Measurements from ENCODE around the gene CTNNA2.
A peak's percentile ranks its signal among the peaks of the same experiment; 100 is the strongest.

Gene CTNNA2

DNA sequence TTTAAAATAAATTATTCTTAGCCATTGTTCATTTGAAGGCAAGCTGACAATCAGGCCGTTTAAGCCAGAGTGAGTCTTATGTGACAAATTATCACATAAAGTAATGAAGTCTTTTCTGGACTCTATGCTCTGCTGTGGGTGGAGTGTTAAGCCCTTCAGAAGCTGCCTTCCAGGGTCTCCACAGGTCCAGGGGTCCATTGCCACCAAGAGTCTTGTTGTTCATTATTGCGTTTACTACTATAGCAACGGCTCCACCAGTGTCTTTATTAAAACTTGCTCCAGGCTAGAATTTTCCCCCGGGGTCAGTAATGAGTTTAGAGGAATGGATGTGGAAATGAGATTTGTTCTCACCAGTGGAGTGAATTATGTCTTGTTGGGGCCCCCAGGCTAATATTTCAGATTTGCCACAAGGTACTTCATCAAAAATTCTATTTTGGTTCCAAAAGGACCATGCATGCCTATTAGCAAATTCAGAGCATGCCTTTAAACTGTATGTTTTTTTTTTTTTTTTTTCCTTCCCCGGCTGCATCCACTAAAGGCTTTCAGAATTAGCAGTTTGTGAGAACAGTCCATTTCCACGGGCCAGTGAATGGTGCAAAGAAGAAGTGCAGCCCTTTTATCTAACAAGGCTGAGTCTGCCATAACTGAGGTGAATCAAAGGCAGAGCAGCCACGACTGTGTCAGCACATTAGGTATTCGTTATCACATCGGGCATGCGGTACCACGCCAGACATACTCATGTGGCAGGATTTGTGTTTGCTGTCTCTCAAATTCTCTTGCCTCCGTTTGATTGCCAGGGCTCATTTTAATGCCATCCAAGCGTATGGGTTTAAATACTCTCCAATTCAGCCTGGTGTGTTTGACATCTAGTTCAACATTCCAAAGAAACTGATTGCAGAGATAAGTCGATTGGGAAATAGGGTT, 817.9 kb downstream of the CTNNA2 start:
- DNase-seq (ENCODE audit: low spot score), result no peak

DNA sequence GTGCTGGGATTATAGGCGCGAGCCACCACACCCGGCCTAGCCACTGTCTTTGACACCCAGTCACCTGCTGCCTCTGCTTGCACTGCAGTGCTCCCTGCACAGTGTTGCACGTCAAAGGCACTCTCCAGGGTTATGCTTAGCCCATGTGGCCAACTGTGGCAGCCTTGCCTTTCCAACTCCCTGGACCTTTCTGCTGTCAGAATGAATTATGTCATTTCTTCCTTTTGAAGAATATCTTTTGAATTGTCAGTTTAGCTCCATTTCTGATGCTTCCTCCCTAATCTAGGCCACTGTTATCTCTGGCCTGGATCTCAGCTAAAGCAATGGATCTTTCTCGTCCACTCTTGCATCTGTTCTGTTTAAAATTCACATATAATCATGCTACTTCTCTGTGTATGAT, 821.0 kb downstream of the CTNNA2 start:
- DNase-seq (ENCODE audit: low spot score), result no peak

DNA sequence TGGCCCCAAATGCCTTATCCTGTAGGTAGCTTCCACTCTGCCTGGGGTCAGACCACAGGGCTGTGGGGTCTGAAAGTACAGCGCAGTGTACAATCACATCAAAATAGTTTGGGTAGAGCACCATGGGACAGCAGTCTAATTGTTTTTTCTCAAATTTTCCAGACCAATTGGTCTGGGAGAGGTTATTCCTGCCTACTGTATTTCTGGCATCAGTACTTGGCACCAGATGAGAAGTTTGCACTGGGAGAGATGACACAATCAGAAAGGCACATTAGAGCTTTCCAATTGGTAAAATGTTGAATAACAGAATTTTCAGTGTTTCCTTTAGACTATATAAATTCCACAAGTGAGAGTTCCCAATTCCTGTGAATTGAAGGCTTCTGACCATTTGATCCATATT, 822.6 kb downstream of the CTNNA2 start:
- no peak for DNase-seq (ENCODE audit: low spot score)

DNA sequence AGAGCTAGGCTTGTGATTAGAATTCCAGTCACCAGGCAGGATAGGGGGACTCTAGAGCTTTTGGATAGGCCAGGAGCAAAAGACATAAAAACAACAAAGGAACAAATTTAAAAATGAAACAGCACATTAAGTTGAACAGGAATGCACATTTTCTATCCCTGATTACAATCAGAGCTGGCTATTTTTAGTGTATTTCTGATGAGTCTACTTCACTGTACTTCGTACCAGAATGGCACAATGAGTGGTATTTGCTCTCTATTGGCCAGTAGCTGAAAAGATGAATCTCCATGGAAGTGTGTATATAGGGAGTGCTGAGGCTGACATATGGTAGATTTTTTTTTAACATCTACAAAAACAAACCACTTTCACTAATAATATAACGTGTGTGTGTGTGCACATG, 825.9 kb downstream of the CTNNA2 start:
- DNase-seq (ENCODE audit: low spot score), result no peak

DNA sequence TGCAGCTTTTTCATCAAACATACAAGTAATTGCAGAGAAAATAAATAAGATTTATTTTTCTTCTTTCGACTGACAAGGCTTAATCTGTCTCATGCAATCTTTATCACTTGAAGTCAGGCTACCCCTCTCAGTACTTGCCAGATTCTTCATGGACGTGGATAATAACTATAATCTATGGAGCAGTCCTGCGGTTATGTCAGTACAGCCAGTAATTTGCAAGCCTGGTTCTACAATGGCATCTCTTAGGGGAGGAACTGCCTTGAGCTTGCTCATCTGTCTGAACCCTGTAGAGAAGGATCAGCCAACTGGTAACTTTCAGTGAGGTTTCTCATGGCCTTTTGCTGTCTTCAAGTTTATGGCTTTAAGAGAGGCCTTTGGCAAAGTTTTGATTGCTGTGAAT, 827.2 kb downstream of the CTNNA2 start:
- no peak for DNase-seq (ENCODE audit: low spot score)

DNA sequence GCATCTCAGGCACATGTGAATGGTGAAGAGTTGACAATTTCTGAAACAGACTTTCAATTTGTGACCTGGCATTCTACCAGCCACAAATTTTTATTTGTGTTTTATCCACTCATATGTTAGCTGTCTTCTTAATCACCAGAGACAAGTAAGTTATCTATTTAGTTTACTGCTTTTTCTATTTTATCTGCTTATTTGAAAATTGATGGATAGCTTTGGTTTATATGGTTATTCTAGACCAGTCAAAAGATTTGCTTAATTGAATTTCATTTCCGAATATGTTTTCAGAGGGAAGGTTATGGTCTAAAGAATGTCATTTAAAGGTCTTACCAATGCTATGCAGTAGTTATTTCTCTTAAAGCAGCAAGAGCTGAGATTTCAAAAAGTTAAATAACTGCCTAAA, 835.2 kb downstream of the CTNNA2 start:
- no peak for DNase-seq (ENCODE audit: low spot score)

DNA sequence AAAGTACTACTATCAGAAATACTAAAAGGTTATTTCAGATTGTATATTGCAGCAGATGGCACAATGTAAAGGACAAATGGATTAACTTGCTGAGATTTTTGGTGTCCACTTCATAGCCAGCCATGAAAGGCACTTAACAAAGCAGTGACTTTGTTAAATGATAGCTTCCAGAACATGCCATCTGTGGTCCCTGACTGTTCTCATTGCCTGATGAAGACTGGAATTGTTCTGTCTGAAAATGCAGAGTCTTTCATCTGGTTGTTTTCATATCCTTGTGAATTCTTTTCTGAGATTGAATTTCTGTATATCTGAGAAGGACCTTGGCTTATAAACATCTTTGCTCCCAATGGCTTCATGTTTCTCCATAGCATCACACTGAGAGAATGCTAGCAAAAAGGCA, 836.1 kb downstream of the CTNNA2 start:
- DNase-seq (ENCODE audit: low spot score), result no peak

DNA sequence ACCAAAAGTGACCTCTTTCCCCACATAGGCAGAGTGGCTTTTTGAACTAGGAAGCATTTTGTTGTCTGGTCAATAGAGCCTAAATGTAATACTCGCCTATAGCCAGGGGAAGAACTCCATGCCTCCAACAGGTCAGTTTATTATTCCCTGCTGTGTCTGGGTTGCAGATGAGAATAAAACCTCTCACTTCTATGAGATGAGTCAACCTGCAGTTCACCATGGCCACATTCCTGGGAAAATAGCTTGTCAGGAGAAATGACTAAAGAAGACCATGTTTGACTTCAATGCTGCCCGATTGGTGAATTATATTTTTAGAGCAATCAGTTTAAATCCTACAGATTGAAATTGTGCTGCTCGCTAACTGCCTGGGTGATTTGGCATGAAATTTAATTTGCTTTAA, 838.4 kb downstream of the CTNNA2 start:
- DNase-seq (ENCODE audit: low spot score), result no peak

DNA sequence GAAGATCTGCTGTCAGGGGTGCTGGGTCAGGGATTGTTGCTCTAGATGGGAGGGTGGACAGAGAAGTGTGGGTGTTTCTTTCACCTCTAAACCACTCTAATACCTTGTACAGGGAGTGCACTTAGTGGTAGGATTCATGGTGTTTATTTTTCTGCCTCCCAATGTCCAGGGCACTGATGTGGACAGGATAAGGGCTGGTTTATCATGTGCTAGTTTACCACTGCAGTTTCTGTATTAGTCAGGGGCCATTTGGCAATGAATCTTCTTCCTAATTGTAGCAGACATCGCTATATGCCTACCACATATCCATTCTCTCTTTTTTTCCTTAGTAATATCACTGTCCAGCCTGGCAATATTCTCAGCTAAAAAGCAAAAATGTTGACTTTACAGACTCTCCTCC, 842.0 kb downstream of the CTNNA2 start:
- DNase-seq (ENCODE audit: low spot score), result no peak

DNA sequence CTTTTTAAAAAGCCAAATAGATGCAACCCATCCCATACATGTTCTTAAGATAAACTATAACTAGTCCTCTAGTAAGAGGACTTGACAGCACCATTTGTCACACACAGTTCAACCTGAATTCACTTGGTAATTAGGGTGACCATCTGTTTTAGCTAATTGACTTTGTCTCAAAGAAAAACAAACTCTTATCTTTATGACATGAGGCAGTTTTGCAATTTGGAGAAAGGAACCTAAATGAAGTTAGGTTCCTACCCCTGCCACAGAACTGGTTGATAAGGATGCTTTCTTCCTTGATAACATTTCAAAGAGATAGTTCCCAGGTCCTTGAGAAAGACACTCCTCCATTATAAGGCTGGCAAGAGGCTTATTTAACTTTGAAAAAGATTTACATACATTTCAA, 849.1 kb downstream of the CTNNA2 start:
- no peak for DNase-seq (ENCODE audit: low spot score)

DNA sequence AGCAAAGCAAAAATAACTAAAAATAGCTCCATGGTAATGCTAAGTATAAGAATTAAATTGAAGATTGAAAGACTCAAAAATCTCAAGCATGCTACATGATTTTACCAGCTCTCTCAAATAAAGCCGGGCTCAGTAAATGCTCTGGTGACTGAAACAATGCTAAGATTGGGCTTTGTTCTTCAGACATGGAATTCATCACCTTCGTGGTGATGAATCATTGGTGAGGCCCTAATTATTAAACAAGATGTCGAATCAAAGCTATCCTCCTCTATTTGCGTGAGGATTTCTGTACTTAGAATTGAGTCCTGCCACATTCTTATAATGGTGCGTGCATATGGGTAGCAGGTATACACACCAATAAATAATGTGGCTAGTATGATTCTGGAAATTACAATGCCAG, 850.5 kb downstream of the CTNNA2 start:
- no peak for DNase-seq (ENCODE audit: low spot score)

DNA sequence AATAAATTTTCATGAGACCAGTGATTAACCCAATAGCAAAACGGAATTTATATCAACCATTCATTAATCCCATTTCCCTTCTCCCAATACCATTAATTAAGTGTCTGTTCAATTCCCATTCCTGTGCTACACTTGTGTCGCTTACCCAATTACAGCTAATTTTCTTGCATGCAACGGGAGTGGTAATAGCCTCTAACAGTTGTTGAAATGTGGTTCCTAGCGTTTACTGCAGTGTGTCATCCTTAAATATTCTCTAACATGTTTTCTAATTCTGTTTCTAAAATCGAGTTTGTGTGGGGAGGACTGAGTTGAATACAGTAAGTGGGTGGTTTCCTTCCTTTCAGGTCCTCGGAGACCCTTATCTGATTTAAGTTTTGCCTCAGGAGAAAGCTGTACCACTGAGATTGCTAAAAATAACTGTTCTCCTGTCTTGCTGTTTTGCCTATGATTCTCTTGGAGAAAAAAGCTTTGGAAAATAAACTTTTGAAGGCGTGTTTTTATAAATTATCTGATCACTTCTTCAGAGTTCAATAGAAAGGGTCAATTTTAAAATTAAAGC, 851.0 kb downstream of the CTNNA2 start:
- no peak for DNase-seq (ENCODE audit: low spot score)

DNA sequence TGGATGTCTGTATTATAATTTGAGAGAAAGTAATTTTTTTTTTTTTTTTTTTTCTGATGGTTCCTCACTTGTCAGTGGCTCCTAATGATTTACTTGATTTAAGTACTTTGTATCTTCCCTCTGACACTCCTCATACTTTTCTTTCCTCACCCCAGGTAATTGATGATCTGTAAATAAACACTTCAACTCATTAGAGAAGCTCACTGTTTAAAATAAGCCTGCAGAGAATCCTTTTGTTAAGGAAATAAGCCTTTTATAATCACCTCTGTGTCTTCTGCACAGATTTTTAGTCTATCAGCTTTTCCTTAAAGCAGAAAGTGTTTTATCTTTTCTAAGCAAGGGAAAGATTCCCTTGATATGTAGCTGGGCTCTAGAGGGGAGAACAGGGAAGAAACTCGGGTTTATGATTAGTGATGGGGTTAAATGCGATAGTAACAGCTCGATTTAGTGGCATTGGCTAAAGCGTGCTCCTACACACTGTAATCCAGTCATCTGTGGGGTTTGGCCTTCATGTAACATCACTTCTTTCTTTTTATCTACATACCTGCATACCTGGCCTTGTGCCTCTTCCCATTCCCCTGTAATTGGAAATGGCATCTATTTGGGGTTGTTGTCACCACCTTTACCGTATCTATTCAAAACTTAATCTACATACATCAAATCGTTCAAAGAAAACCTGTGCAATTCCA, 851.8 kb downstream of the CTNNA2 start:
- peak; percentile 13 for DNase-seq (ENCODE audit: low spot score)

DNA sequence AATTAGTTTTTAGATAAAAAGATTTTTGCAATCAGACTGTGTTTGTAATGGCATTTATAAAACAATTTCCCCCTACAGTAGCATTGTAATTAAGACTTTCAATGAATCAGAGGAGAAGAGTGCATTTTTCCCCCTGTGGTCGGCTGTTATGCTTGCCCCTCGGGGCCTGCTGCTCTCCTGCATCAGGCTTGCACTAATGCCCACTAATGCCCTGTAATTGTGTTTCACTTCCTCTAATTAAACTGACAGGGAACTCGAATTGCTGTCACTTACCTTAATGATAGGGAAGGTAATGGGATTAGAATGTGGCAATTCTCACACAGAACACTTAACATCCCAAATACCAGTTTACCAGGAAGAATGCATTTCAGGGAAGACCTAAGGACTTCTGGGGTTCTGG, 852.9 kb downstream of the CTNNA2 start:
- DNase-seq (ENCODE audit: low spot score), result peak; percentile 18

DNA sequence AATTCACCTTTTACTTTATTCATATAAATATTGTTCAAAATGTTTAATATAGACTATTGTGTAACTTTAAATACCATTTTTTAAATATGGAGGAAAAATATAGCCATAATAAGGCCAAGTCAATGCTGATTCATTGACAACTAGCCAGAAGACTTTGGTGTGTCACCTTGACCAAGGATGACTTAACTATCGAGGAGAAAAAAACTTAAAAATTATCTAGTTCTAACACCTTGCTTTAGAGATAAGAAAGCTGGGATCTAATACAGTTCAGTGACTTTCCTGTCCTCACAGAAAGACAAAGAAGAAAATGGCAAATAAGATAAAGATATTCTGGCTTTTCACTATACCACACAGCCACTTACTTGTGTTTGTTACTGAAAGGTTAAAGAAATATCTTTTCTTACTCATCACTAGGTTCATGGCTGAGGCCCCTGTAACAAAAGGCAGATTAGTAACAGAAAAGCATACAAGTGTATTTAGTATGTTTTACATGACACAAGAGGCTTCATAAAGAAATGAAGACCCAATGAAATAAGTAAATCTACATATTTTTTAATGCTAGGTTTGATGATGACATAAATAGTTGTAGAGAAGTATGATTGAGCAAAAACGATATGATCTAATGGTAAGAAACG, 857.6 kb downstream of the CTNNA2 start:
- DNase-seq (ENCODE audit: low spot score), result no peak

DNA sequence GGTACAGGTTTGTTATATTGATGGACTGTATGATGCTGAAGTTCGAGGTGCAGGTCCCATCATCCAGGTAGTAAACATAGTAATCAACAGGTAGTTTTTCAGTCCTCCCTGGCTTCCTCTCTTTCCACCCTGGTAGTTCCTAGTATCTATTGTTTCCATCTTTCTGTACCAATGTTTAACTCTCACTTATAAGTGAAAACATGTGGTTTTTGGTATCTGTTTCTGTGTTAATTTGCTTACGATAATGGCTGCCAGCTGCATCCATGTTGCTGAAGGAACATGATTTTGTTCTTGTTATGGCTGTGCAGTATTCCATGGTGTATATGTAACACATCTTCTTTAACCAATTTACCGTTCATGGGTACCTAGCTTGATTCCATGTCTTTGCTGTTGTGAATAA, 861.3 kb downstream of the CTNNA2 start:
- no peak for DNase-seq (ENCODE audit: low spot score)

DNA sequence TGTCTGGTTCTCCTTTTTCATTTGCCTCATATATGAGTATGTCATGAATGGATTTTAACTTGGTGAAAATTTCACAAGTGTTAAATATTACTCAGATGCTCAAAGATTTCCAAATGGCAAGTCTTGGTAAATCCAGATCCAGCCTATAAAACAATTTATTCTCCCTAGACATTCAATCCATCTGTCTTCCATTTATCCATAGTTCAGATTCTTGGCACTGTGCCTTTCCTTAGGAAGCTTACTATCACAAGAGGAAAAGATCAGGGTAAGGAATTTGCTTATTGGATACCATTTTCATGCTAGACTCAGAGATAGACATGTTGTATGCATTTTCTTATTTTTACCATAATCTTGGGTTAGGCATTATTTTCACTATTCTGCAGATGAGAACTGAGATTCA, 864.2 kb downstream of the CTNNA2 start:
- DNase-seq (ENCODE audit: low spot score), result no peak

DNA sequence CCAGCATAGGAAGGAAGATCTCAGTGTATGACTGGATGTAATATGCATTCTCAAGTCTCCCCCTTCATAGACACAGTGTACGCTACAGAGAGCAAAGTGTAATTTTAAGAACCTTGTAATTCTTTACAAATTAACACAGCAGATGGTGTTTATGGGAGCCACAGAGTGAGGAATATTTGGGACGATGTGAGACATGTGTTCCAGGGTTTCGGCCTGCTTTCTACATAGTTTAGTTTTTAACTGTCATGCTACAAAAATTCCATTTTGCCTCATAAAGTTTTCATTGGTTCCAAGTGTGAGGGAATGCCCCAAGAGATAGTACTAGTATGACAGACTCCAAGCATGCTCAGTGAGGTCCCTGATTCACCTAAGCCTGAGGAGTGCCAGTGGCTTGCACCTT, 867.9 kb downstream of the CTNNA2 start:
- no peak for DNase-seq (ENCODE audit: low spot score)

DNA sequence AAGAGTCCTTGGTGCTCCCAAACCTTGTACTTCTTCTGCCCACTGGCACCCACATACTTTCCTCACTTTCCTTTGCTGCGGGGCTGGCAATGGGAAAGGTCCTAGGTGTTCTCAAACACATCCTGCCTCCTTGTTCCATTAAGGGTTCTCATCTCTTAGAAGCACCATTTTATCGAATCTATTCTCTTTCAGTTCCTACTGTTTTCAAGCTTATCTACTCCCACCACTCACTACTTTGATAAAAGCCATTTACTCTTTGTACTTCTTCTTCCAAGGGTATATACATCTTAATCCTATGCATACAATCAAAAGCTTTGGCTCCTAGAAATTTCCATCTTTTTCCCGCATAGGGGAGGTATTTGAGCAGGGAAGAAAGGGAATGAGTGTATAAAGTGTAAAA, 868.8 kb downstream of the CTNNA2 start:
- DNase-seq (ENCODE audit: low spot score), result no peak

DNA sequence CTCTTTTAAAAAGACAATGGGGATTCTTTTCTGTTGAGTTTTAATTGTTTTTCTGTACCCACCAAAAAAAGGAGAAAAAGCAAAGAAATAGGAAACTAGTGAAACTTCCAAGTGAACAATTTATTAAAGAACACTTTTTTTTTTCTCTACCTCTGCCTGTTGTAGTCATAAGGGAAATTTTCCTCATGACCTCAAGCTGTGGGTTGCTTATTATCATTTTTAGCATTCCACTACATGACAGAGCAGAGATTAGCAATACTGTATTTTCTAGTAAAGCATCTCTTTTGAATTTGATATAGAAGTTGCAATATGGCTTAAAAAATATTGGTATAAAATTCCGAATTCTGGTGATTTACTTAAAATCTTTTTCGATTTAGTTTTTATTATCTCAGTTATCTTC, 879.6 kb downstream of the CTNNA2 start:
- no peak for DNase-seq (ENCODE audit: low spot score)

DNA sequence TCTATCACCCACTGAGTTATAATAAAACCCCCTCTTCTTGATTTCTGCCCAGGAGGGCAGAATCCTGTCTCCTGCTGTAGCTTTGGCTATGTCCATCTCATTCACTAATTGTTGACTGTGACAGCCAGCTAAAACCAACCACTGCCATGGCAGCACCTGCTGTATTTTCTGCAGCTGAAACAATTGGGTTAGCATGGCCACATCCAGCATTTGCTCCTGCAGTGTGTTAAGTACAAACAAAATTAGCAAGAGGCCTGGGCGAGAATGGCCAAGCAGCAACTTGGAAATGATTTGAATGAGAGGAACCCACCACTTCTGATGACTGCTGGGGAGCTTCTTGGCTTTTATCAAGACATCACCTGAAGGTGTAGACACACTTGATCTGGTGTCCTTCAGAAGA, 881.1 kb downstream of the CTNNA2 start:
- DNase-seq (ENCODE audit: low spot score), result no peak

DNA sequence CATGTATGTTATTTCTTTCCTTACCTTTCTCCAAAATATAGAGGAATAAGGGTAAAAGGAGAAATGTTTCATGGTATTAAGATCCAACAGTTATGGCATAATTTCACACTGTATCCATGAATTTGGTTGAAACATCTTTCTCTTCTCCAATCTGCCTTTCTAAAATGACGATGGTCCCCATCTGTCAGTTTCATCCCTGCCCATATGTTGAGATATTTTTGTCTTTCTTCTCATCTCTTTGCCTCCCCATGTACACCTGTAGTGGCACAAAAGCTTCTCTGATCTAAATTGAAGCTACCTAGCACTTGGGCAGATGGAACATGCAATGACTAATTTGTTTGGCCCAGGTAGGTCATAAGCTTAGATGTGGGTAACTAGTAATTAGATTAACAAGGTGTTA, 882.4 kb downstream of the CTNNA2 start:
- no peak for DNase-seq (ENCODE audit: low spot score)

DNA sequence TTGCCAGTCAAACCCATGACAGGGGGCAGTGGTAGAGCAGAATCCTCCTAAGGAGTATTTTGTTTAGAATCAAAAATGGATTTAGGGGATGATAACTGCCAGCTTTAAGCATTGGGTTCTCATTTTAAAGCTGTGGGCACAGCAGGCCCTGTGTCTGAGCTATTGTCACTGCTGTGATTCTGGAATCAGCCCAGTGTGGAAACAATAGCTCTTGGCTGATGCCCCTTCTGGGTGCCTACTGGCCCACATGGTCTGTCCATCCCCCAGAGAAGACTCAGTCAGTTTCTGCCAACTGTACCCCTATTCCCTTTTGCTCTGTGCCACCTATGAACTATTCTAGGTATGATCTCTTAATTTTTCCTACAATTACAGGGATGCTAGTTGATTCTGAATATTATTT, 883.4 kb downstream of the CTNNA2 start:
- DNase-seq (ENCODE audit: low spot score), result no peak

All from iPS-NIHi11 (cell line).